ENCODE data around the gene SPIRE1. TPM values are rescaled to one million over a fixed set of nuclear protein-coding genes. Genes with fewer than 3 reads are reported as not detected.
"Not testable (repeated sequence)": the region's sequence is repeated elsewhere in the genome, so short reads cannot be mapped to it uniquely, and the experiment has no call there.

The SPIRE1 gene
- polyA plus RNA-seq, 1 donor from 2014 or later: 22.2 TPM

DNA sequence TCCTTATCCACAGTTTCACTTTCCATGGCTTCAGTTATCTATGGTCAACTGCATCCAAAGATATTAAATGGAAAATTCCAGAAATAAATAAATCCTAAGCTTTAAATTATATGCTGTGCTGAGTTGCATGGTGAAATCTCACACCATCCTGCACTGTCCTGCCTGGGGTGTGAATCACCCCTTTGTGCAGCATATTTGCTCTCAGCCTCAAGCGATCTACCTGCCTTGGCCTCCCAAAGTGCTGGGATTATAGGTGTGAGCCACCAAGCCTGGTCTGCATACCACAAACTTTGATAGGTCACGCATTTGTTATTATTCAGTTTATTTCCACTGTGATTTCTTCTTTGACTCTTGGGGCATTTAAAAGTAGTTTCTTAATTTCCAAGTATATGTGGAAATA lies 117.2 kb downstream of the SPIRE1 start:
- no peaks in the 10 kb centered on the region for H4K20me1 ChIP-seq (ENCODE audit: insufficient read depth)
- no peaks in the 10 kb centered on the region for H3K79me2 ChIP-seq (replicated peaks; ENCODE audit: insufficient read depth, low read length)
- H3K4me2 ChIP-seq (ENCODE audit: low read length): no peak overlapping the region
- no peak overlapping the region for H3K27ac ChIP-seq (ENCODE audit: low read length)
- no peak for TF ChIP-seq EZH2 (IDR thresholded peaks at IDR 0.05; ENCODE audit: borderline replicate concordance, insufficient read depth, low read length, poor library complexity, severe bottlenecking)
- no peak for TF ChIP-seq CTCF (IDR thresholded peaks at IDR 0.05; ENCODE audit: poor library complexity, severe bottlenecking)
- no peak for TF ChIP-seq EP300 (conservative IDR thresholded peaks at IDR 0.05; ENCODE audit: poor library complexity, severe bottlenecking)
- TF ChIP-seq RAD21 (conservative IDR thresholded peaks at IDR 0.05): no peak
- H3K4me3 ChIP-seq (ENCODE audit: low read length): no peak overlapping the region
- no peaks in the 10 kb centered on the region for H3K9me3 ChIP-seq (ENCODE audit: low read length)
- H3K9ac ChIP-seq (ENCODE audit: low read length): no peak overlapping the region
- no peaks in the 10 kb centered on the region for H3K36me3 ChIP-seq (ENCODE audit: insufficient read depth, low read length)
- H3F3A ChIP-seq (ENCODE audit: insufficient read depth, low read length, poor library complexity, severe bottlenecking): no peaks in the 10 kb centered on the region
- no peaks in the 10 kb centered on the region for H3K27me3 ChIP-seq (ENCODE audit: insufficient read depth, low read depth, low read length)
- H2AFZ ChIP-seq (ENCODE audit: low read depth, low read length): no peak overlapping the region
- H3K9me2 ChIP-seq (ENCODE audit: insufficient read depth, low read length): no peaks in the 10 kb centered on the region

DNA sequence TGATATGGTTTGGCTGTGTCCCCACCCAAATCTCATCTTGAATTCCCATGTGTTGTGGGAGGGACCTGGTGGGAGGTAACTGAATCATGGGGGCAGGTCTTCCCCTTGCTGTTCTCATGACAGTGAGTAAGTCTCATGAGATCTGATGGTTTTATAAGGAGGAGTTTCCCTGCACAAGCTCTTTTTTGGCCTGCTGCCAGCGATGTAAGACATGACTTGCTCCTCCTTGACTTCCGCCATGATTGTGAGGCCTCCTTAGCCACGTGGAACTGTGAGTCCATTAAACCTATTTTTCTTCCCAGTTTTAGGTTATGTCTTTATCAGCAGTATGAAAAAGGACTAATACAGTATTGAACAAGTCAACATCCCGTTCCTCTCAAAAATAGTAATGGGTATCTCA lies 118.7 kb downstream of the SPIRE1 start:
- H3K9me3 ChIP-seq (ENCODE audit: low read length); H3K4me3 ChIP-seq (ENCODE audit: low read length); H3K9me2 ChIP-seq (ENCODE audit: insufficient read depth, low read length); H3F3A ChIP-seq (ENCODE audit: insufficient read depth, low read length, poor library complexity, severe bottlenecking); H3K9ac ChIP-seq (ENCODE audit: low read length); H4K20me1 ChIP-seq (ENCODE audit: insufficient read depth); H3K36me3 ChIP-seq (ENCODE audit: insufficient read depth, low read length); H3K79me2 ChIP-seq (replicated peaks; ENCODE audit: insufficient read depth, low read length); H2AFZ ChIP-seq (ENCODE audit: low read depth, low read length); H3K4me2 ChIP-seq (ENCODE audit: low read length); H3K27me3 ChIP-seq (ENCODE audit: insufficient read depth, low read depth, low read length); H3K27ac ChIP-seq (ENCODE audit: low read length): not testable (repeated sequence)

DNA sequence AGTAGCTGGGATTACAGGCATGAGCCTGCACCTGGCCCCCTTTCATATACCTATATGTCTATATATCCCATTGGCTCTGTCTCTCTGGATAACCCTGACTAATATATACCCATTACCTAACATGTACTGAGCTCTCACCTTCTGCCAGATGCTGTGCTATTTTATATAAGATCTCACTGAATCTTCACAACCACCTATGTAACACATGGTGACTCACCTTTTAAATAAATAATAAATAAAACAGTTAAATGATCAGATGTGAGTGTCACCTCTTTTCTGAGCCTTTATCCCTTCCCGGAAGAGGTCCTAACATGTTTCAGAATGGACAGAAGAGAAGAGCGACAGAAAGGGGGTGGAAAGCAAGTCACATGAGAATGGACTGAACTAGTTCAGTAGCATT lies 123.1 kb downstream of the SPIRE1 start:
- Histone ChIP-seq H4K20me1 (ENCODE audit: insufficient read depth) (no peaks in the 10 kb centered on the region), H3K9ac (ENCODE audit: low read length) (no peak overlapping the region), H3K9me2 (ENCODE audit: insufficient read depth, low read length) (no peaks in the 10 kb centered on the region), H3F3A (ENCODE audit: insufficient read depth, low read length, poor library complexity, severe bottlenecking) (no peaks in the 10 kb centered on the region), H3K79me2 (replicated peaks; ENCODE audit: insufficient read depth, low read length) (no peaks in the 10 kb centered on the region), H3K4me2 (ENCODE audit: low read length) (no peak overlapping the region), H3K27ac (ENCODE audit: low read length) (no peak overlapping the region), H3K27me3 (ENCODE audit: insufficient read depth, low read depth, low read length) (no peaks in the 10 kb centered on the region), H3K4me3 (ENCODE audit: low read length) (no peak overlapping the region), H3K36me3 (ENCODE audit: insufficient read depth, low read length) (no peaks in the 10 kb centered on the region), H2AFZ (ENCODE audit: low read depth, low read length) (no peak overlapping the region), H3K9me3 (ENCODE audit: low read length) (no peaks in the 10 kb centered on the region)
- TF ChIP-seq EP300 (conservative IDR thresholded peaks at IDR 0.05; ENCODE audit: poor library complexity, severe bottlenecking) (no peak), EZH2 (IDR thresholded peaks at IDR 0.05; ENCODE audit: borderline replicate concordance, insufficient read depth, low read length, poor library complexity, severe bottlenecking) (no peak), POLR2AphosphoS5 (IDR thresholded peaks at IDR 0.05) (no peak), SMC3 (conservative IDR thresholded peaks at IDR 0.05; ENCODE audit: poor library complexity) (no peak), TAF1 (IDR thresholded peaks at IDR 0.05; ENCODE audit: low read depth) (no peak), CTCF (IDR thresholded peaks at IDR 0.05; ENCODE audit: poor library complexity, severe bottlenecking) (no peak), MXI1 (conservative IDR thresholded peaks at IDR 0.05; ENCODE audit: poor library complexity, severe bottlenecking) (no peak)

All from neural cell (in vitro differentiated cells).